IMR-90 (cell line): Measurements from ENCODE around the gene SKAP1. TPM values are rescaled to one million over a fixed set of nuclear protein-coding genes. Genes with fewer than 3 reads are reported as not detected.
A peak's percentile ranks its signal among the peaks of the same experiment; 100 is the strongest.

ENCODE experiments used
- ATAC-seq: fragments of 200-7000 bp; cut with Tn5 transposase; 2 replicates; pipeline ENCODE4 v1.9.1; 2020; ENCODE audit warnings: low read depth, mild to moderate bottlenecking, moderate library complexity
- BruUV-seq: library from RNA; stranded (reverse); fragments of 400-500 nt; replicated peaks from 2 replicates; lab custom pipeline; 2021; lab: Mats Ljungman, UMichigan
- CTCF ChIA-PET: fragments of 300-600 bp; formaldehyde crosslinking; extraction: SDS; loops from one replicate; lab custom pipeline; 2021; ENCODE audit warnings: antibody characterized with exemption; lab: Yijun Ruan, JAX
- POLR2A ChIA-PET: fragments of 300-600 bp; sonication (Branson Sonifier 250); formaldehyde crosslinking; loops from one replicate; lab custom pipeline; 2022; ENCODE audit warnings: antibody characterized with exemption; ENCODE audit not compliant: unreplicated experiment; lab: Charles Lee
- DNase-seq: peaks from one replicate; pipeline ENCODE4 v3.0.0; 2013
- H2AFZ ChIP-seq: replicated peaks from 2 replicates; pipeline ENCODE3; 2013; ENCODE audit warnings: low read length, mild to moderate bottlenecking; ENCODE audit not compliant: poor library complexity
- H2AK5ac ChIP-seq: 2 replicates; pipeline ENCODE4 v1.6.1; 2013; ENCODE audit warnings: low read depth, low read length, inconsistent platforms
- H2AK9ac ChIP-seq: replicated peaks from 2 replicates; pipeline ENCODE3; 2013; ENCODE audit warnings: mild to moderate bottlenecking, low read depth, low read length, moderate library complexity; ENCODE audit not compliant: poor library complexity
- H2BK120ac ChIP-seq: 2 replicates; pipeline ENCODE4 v1.6.1; 2013; ENCODE audit warnings: low read depth, low read length, inconsistent platforms
- H2BK15ac ChIP-seq: 3 replicates; pipeline ENCODE4 v1.6.1; 2013; ENCODE audit warnings: low read depth, low read length, inconsistent platforms
- H2BK20ac ChIP-seq: 2 replicates; pipeline ENCODE4 v1.6.1; 2013; ENCODE audit warnings: low read depth, mild to moderate bottlenecking, inconsistent platforms, low read length, moderate library complexity
- H2BK5ac ChIP-seq: 2 replicates; pipeline ENCODE4 v1.6.1; 2013; ENCODE audit warnings: mild to moderate bottlenecking, low read depth, low read length, inconsistent platforms; ENCODE audit not compliant: poor library complexity, severe bottlenecking
- H3K14ac ChIP-seq: replicated peaks from 2 replicates; pipeline ENCODE4 v1.6.1; 2013; ENCODE audit warnings: low read depth, low read length, inconsistent platforms
- H3K18ac ChIP-seq: 2 replicates; pipeline ENCODE4 v1.6.1; 2013; ENCODE audit warnings: low read depth, low read length, control low read depth
- H3K23ac ChIP-seq: 2 replicates; pipeline ENCODE4 v1.6.1; 2013; ENCODE audit warnings: low read depth, low read length, inconsistent platforms
- H3K27ac ChIP-seq: 2 replicates; pipeline ENCODE4 v1.5.1; 2013; ENCODE audit warnings: mild to moderate bottlenecking, control low read depth, low read length; ENCODE audit not compliant: insufficient read depth
- H3K27me3 ChIP-seq: 2 replicates; pipeline ENCODE4 v1.6.1; 2013; ENCODE audit warnings: low read length; ENCODE audit not compliant: control insufficient read depth, insufficient read depth
- H3K36me3 ChIP-seq: 2 replicates; pipeline ENCODE4 v1.6.1; 2013; ENCODE audit warnings: low read length, mixed read lengths; ENCODE audit not compliant: control insufficient read depth, insufficient read depth
- H3K4ac ChIP-seq: 2 replicates; pipeline ENCODE4 v1.6.1; 2013; ENCODE audit warnings: low read depth, low read length, inconsistent platforms
- H3K4me1 ChIP-seq: 2 replicates; pipeline ENCODE4 v1.6.1; 2013; ENCODE audit warnings: low read length, mixed read lengths; ENCODE audit not compliant: control insufficient read depth, insufficient read depth
- H3K4me2 ChIP-seq: 2 replicates; pipeline ENCODE4 v1.6.1; 2013; ENCODE audit warnings: low read depth, mild to moderate bottlenecking, control low read depth, low read length, moderate library complexity
- H3K4me3 ChIP-seq: 2 replicates; pipeline ENCODE4 v1.5.1; 2013; ENCODE audit warnings: low read depth, mild to moderate bottlenecking, control low read depth, low read length, moderate library complexity; ENCODE audit not compliant: insufficient read depth
- H3K56ac ChIP-seq: 2 replicates; pipeline ENCODE4 v1.6.1; 2013; ENCODE audit warnings: low read length, inconsistent platforms; ENCODE audit not compliant: insufficient read depth; ENCODE audit errors: extremely low read depth
- H3K79me1 ChIP-seq, 2 experiments: 2 replicates each; pipeline ENCODE4 v1.6.1; 2013; ENCODE audit warnings: low read length in 2 of 2, inconsistent platforms in 1 of 2, low read depth in 1 of 2
- H3K9ac ChIP-seq: 2 replicates; pipeline ENCODE4 v1.6.1; 2013; ENCODE audit warnings: low read depth, low read length, control low read depth
- H3K9me1 ChIP-seq: 2 replicates; pipeline ENCODE4 v1.6.1; 2013; ENCODE audit warnings: low read length, inconsistent platforms; ENCODE audit not compliant: insufficient read depth
- H3K9me3 ChIP-seq: 2 replicates; pipeline ENCODE4 v1.6.1; 2013; ENCODE audit warnings: low read length; ENCODE audit not compliant: control insufficient read depth, insufficient read depth
- H4K20me1 ChIP-seq: 2 replicates; pipeline ENCODE4 v1.6.1; 2013; ENCODE audit warnings: low read length, inconsistent platforms; ENCODE audit not compliant: insufficient read depth
- H4K5ac ChIP-seq: 2 replicates; pipeline ENCODE4 v1.6.1; 2013; ENCODE audit warnings: mild to moderate bottlenecking, low read depth, low read length, control low read depth
- H4K8ac ChIP-seq, 2 experiments: 2 replicates each; pipeline ENCODE4 v1.6.1; 2013; ENCODE audit warnings: low read depth in 2 of 2, low read length in 2 of 2, control low read depth in 1 of 2, inconsistent platforms in 1 of 2
- H4K91ac ChIP-seq: 2 replicates; pipeline ENCODE4 v1.6.1; 2013; ENCODE audit warnings: low read depth, low read length, inconsistent platforms; ENCODE audit not compliant: insufficient read depth
- BHLHE40 ChIP-seq: fragments of 150-350 bp; IDR thresholded peaks from 2 replicates; pipeline ENCODE4 v1.6.1; 2016; ENCODE audit warnings: mild to moderate bottlenecking, low read depth, low read length
- CHD1 ChIP-seq: IDR thresholded peaks from 2 replicates; pipeline ENCODE4 v1.6.1; 2012; ENCODE audit warnings: low read depth, low read length, improper control_type of control experiment
- FOS ChIP-seq: fragments of 150-350 bp; IDR thresholded peaks from 2 replicates; pipeline ENCODE4 v1.6.1; 2016; ENCODE audit warnings: low read depth, low read length
- MAFK ChIP-seq: IDR thresholded peaks from 2 replicates; pipeline ENCODE4 v1.6.1; 2012; ENCODE audit warnings: low read depth, low read length, improper control_type of control experiment
- MAZ ChIP-seq: IDR thresholded peaks from 2 replicates; pipeline ENCODE4 v1.6.1; 2012; ENCODE audit warnings: low read depth, mild to moderate bottlenecking, low read length, improper control_type of control experiment, moderate library complexity, borderline replicate concordance
- MXI1 ChIP-seq: IDR thresholded peaks from 2 replicates; pipeline ENCODE4 v1.6.1; 2012; ENCODE audit warnings: low read depth, mild to moderate bottlenecking, low read length, moderate library complexity, borderline replicate concordance
- NFE2L2 ChIP-seq: fragments of 150-350 bp; IDR thresholded peaks from 2 replicates; pipeline ENCODE4 v1.6.1; 2016; ENCODE audit warnings: low read depth, mild to moderate bottlenecking, low read length
- RAD21 ChIP-seq: IDR thresholded peaks from 2 replicates; pipeline ENCODE4 v1.6.1; 2012; ENCODE audit warnings: low read length, improper control_type of control experiment
- RFX5 ChIP-seq: IDR thresholded peaks from 2 replicates; pipeline ENCODE4 v1.8.0; 2012; ENCODE audit warnings: low read depth, mild to moderate bottlenecking, low read length, moderate library complexity
- SMC3 ChIP-seq: fragments of 150-350 bp; IDR thresholded peaks from 2 replicates; pipeline ENCODE4 v1.6.1; 2016; ENCODE audit warnings: low read depth, mild to moderate bottlenecking, antibody characterized with exemption, low read length, moderate library complexity
- WGBS, 2 experiments: methylation state at CpG; one replicate each; pipeline versions ENCODE4 v1.1.5 to v1.1.7; 2013; ENCODE audit warnings: missing lambda C conversion rate in 2 of 2; ENCODE audit not compliant: insufficient read length in 1 of 2; ENCODE audit errors: extremely low coverage in 2 of 2; 5-methylcytosine and 5-hydroxymethylcytosine counted together
- dilution Hi-C: fragments of 300-500 bp; cut with HindIII; formaldehyde crosslinking; loops from one replicate; pipeline ENCODE4 v1.14.3; 2018; ENCODE audit warnings: low sequenced_read_pairs; ENCODE audit not compliant: unreplicated experiment
- in situ Hi-C: fragments of 300-500 bp; cut with MboI; formaldehyde crosslinking; loops from 3 replicates; pipeline ENCODE4 v1.14.3; 2019; ENCODE audit warnings: low sequenced_read_pairs, inconsistent platforms, mixed read lengths
- intact Hi-C: fragments of 100-400 bp; cut with micrococcal nuclease; formaldehyde crosslinking; loops from 2 replicates; pipeline ENCODE4 v1.10.0; 2022
- polyA plus RNA-seq, 3 experiments: library from polyadenylated mRNA; depleted of rRNA; stranded (reverse); fragments of >200 nt; gene quantifications; 2 replicates each; pipeline ENCODE4 v1.2.3, GENCODE V29; 2012; ENCODE audit warnings: low replicate concordance in 1 of 3
- total RNA-seq: library from RNA; depleted of rRNA; stranded (reverse); fragments of >200 nt; gene quantifications from 2 replicates; pipeline ENCODE4 v1.2.3, GENCODE V29; 2012
- TF ChIP-seq, protein P1 (sequence below): conservative IDR thresholded peaks from 2 replicates; pipeline ENCODE4 v1.5.1; 2012; ENCODE audit warnings: mild to moderate bottlenecking, low read depth, low read length, improper control_type of control experiment
- TF ChIP-seq, protein P2 (sequence below): fragments of 150-350 bp; IDR thresholded peaks from 2 replicates; pipeline ENCODE4 v1.6.1; 2016; ENCODE audit warnings: low read depth, mild to moderate bottlenecking, low read length, moderate library complexity, borderline replicate concordance

SKAP1 gene
- total and polyA plus RNA-seq, 2 of the 4 experiments (the other 2 are of a cell fraction), result not detected

DNA sequence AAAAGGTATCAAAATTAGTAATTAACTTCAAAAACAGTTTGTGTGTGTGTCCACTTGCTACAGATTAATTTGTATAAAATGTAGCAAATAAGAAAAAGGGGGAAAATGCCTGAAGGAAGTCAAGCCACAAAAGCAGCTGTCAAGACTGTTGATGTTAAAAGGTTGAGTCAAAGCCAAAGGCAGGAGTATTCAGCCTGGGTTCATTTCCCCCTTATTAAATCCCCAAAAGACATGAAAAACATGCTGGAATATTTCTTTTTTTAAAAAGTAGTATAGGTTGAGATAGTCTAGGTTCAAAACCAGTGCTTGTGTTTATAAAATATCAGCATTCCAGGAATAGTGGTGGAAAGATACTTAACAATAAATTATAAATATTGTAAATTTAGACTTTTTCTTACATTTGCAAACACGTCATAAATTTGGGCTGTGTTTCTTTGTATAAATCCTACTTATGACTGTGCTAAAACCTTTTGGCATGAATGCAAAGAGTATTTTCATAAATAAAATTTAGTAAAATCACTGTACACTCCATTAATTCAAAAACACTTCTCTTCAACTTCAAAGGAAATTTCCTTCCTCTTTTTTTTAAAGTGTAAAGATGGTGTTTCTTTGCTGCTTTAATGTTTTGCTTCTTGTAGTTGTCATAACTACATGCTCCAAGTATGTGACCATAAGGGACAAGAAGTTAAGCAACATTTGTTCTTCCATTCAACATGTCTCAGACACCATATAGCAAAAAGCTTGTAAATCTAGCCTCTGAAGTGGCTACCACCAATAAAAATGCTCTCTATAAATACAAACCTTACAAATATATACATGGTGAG lies 72.0 kb downstream of the SKAP1 start:
- Histone ChIP-seq H3K4me1 (no peaks in the 10 kb centered on the region), H3K18ac (no peak overlapping the region), H2AK5ac (no peak overlapping the region), H4K20me1 (no peaks in the 10 kb centered on the region), H2AFZ (no peak overlapping the region), H2AK9ac (no peak overlapping the region), H3K14ac (no peak overlapping the region), H3K27me3 (peaks cover 27% of the 10 kb centered on the region), H3K4me3 (no peak overlapping the region), H3K23ac (no peak overlapping the region), H2BK5ac (no peak overlapping the region), H3K36me3 (no peaks in the 10 kb centered on the region), H3K56ac (no peak overlapping the region), H2BK20ac (no peak overlapping the region), H3K4ac (no peak overlapping the region), H3K9me1 (no peaks in the 10 kb centered on the region), H3K9ac (no peak overlapping the region), H3K79me1 (no peaks in the 10 kb centered on the region), H4K5ac (no peak overlapping the region), H2BK15ac (no peak overlapping the region), H4K91ac (no peak overlapping the region), H3K27ac (no peak overlapping the region), H4K8ac (no peak overlapping the region), H2BK120ac (no peak overlapping the region), H3K9me3 (no peaks in the 10 kb centered on the region), H3K4me2 (no peak overlapping the region)
- in situ Hi-C loops (loop anchor here (10.0 kb wide), 1 partner anchor 187 kb away; the partner anchor contains the start of gene HOXB2), intact Hi-C loops (no loop called here), dilution Hi-C loops (no loop called here)
- no TSS peak for BruUV-seq
- ATAC-seq, result no peak; the same call in 1 of the 2 replicates
- ChIA-PET POLR2A (no interaction called here), CTCF (interaction anchor here (0.9 kb wide), 1 partner anchor 9 kb away, joined by 3 read pairs; no protein-coding TSS in a partner anchor)
- peak; percentile 4 for DNase-seq
- no CpG with 5 or more reads among the region's 1 CpG for WGBS, 2 experiments
- TF ChIP-seq FOS, result no peak
- TF ChIP-seq, protein P1, sequence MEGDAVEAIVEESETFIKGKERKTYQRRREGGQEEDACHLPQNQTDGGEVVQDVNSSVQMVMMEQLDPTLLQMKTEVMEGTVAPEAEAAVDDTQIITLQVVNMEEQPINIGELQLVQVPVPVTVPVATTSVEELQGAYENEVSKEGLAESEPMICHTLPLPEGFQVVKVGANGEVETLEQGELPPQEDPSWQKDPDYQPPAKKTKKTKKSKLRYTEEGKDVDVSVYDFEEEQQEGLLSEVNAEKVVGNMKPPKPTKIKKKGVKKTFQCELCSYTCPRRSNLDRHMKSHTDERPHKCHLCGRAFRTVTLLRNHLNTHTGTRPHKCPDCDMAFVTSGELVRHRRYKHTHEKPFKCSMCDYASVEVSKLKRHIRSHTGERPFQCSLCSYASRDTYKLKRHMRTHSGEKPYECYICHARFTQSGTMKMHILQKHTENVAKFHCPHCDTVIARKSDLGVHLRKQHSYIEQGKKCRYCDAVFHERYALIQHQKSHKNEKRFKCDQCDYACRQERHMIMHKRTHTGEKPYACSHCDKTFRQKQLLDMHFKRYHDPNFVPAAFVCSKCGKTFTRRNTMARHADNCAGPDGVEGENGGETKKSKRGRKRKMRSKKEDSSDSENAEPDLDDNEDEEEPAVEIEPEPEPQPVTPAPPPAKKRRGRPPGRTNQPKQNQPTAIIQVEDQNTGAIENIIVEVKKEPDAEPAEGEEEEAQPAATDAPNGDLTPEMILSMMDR, result no peak
- TF ChIP-seq MAFK, result no peak
- TF ChIP-seq, protein P2, sequence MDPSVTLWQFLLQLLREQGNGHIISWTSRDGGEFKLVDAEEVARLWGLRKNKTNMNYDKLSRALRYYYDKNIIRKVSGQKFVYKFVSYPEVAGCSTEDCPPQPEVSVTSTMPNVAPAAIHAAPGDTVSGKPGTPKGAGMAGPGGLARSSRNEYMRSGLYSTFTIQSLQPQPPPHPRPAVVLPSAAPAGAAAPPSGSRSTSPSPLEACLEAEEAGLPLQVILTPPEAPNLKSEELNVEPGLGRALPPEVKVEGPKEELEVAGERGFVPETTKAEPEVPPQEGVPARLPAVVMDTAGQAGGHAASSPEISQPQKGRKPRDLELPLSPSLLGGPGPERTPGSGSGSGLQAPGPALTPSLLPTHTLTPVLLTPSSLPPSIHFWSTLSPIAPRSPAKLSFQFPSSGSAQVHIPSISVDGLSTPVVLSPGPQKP, result no peak
- TF ChIP-seq MXI1, result no peak
- no peak for TF ChIP-seq MAZ
- no peak for TF ChIP-seq RAD21
- TF ChIP-seq RFX5, result no peak
- no peak for TF ChIP-seq CHD1
- TF ChIP-seq SMC3, result no peak
- TF ChIP-seq BHLHE40, result no peak
- TF ChIP-seq NFE2L2, result no peak
